T-helper 17 cell (primary cell): Measurements from ENCODE around the gene FIBCD1. TPM values are rescaled to one million over a fixed set of nuclear protein-coding genes. Genes with fewer than 3 reads are reported as not detected.

Experiments used
- ATAC-seq: fragments of 150-1000 bp; cut with Tn5 transposase; 2 replicates; pipeline ENCODE4 v1.10.0; 2021; ENCODE audit warnings: mild to moderate bottlenecking, moderate library complexity
- DNase-seq, 3 donors: peaks; one replicate each; pipeline versions ENCODE4 v3.0.0 to v3.0.0-alpha.2; 2020 to 2021
- H3K9me3 ChIP-seq: one replicate; pipeline ENCODE4 v1.7.0; 2013; ENCODE audit warnings: low read length, mild to moderate bottlenecking; ENCODE audit not compliant: control insufficient read depth, poor library complexity, severe bottlenecking
- H3K27ac Mint-ChIP-seq: one replicate; pipeline ENCODE4 v1.8.0; 2022; ENCODE audit warnings: mild to moderate bottlenecking, moderate library complexity, mixed read lengths
- H3K27me3 Mint-ChIP-seq: one replicate; pipeline ENCODE4 v1.8.0; 2022; ENCODE audit warnings: mixed read lengths
- H3K36me3 Mint-ChIP-seq: one replicate; pipeline ENCODE4 v1.8.0; 2022; ENCODE audit warnings: low read depth, mixed read lengths
- H3K4me1 Mint-ChIP-seq: one replicate; pipeline ENCODE4 v1.8.0; 2022; ENCODE audit warnings: mild to moderate bottlenecking, mixed read lengths
- H3K4me3 Mint-ChIP-seq: one replicate; pipeline ENCODE4 v1.8.0; 2022; ENCODE audit warnings: mild to moderate bottlenecking, moderate library complexity, mixed read lengths
- total RNA-seq, 4 donors: library from RNA in 2 of 4; stranded (reverse) in 2 of 4; gene quantifications; one replicate each; pipeline ENCODE4 v1.2.3 and lab custom pipeline; 2022 to 2026

FIBCD1 gene
- total RNA-seq, 2 donors from 2014 or later: not detected

DNA sequence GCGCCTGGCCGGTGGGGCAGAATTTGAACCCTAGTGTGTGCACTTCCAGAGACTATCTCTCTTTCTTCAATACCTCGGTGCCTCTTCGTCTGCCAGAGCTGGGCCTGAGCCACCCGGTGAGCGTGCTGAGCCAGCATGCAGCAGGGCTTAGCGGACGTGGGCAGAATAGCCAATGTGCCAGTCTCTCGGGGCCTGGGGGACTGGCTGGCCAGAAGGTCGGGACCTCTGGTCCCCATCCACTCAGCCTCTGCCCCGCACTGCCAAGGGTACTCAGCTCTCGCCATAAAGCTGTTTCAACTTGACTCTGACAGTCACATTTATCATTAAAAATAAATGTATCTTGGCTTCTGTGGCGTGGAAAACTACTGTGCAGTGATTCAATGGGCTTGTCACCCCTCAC, 4.2 kb upstream of the FIBCD1 start:
- peaks cover 68% of the 10 kb centered on the region for H3K27me3 Mint-ChIP-seq
- no peak overlapping the region for H3K4me3 Mint-ChIP-seq
- ATAC-seq: no peak
- peaks cover 10% of the 10 kb centered on the region for H3K4me1 Mint-ChIP-seq
- DNase-seq: no peak
- H3K27ac Mint-ChIP-seq: no peak overlapping the region
- H3K9me3 ChIP-seq: no peaks in the 10 kb centered on the region
- no peaks in the 10 kb centered on the region for H3K36me3 Mint-ChIP-seq

GRCh38 chr9:130942679-130943078, 3.6 kb upstream of the FIBCD1 start:
- Mint-ChIP-seq H3K36me3 (no peaks in the 10 kb centered on the region), H3K27me3 (peaks cover 64% of the 10 kb centered on the region), H3K4me3 (no peak overlapping the region), H3K27ac (no peak overlapping the region), H3K4me1 (peaks cover 10% of the 10 kb centered on the region)
- DNase-seq (no peak), ATAC-seq (no peak)
- H3K9me3 ChIP-seq: no peaks in the 10 kb centered on the region

DNA sequence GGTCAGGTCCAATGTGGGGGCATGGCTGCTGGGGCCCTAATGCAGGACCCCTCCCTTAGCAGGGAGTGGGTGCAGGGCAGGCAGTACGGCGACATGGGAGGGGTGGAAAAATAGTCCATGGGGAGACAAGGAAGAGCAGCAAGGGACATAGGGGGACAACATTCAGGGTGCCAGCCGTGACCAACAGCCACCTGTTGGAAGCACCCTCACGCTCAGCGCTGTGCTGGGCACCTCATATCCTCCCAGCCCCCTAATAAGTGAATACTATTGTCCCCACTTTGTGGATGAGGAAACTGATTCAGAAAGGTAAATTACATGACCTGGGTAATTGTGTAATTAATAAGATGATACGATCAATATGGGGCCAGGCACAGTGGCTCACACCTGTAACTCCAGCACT, 3.0 kb upstream of the FIBCD1 start:
- Mint-ChIP-seq H3K36me3 (no peaks in the 10 kb centered on the region), H3K27me3 (peaks cover 64% of the 10 kb centered on the region), H3K27ac (no peak overlapping the region), H3K4me3 (no peak overlapping the region), H3K4me1 (peaks cover 10% of the 10 kb centered on the region)
- no peaks in the 10 kb centered on the region for H3K9me3 ChIP-seq
- ATAC-seq (no peak), DNase-seq (no peak)

DNA sequence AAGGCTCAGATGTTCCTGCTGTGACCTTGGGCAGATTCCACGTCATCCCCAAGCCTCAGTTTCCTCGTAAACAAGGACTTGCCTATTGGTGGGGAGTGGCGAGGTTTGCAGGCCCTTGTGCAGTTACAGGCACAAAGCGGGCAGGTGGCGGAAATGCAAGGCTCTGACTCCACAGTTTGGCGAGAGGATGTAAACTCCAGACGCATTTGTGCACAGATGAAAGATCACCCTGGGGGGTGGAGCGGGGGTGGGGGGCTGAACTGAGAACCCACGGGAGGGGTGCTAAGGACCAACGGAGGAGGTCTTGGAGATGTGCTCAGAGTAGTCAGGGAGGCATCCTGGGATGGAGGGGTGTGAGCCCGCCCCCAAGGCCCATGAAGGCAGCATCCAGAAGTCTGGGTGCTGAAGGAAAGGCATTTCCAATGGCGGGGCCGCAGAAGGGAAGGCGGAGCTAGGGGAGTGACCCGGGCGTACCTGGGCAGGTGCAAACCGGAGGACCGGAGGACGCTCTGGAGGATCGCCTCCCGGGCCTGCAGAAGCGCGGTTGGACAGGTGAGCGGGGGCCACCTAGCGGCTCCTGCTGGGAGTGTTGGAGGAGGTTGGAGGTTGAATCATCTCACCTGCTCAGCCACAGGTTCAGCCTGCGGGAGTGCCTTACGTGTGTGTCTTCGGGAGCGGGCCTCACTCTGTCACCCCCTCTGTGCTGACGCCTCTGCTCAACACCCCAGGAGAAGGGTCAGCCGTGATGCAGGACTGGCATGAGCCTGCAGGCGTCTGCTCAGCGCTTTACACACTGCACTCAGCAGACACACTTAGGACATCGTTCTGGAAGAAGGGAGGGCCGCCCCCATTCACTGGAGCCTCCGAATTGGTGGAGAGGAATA, 1.9 kb upstream of the FIBCD1 start:
- H3K27ac Mint-ChIP-seq: no peak overlapping the region
- peaks cover 67% of the 10 kb centered on the region for H3K27me3 Mint-ChIP-seq
- ATAC-seq (peak; percentile 91), DNase-seq (peak; percentile 49 to 59 (median 53))
- H3K4me3 Mint-ChIP-seq: peak overlapping the region; percentile 50
- no peaks in the 10 kb centered on the region for H3K9me3 ChIP-seq
- peaks cover 13% of the 10 kb centered on the region for H3K4me1 Mint-ChIP-seq
- peaks cover 3% of the 10 kb centered on the region for H3K36me3 Mint-ChIP-seq

GRCh38 chr9:130940027-130940549, 1.0 kb upstream of the FIBCD1 start:
- peaks cover 13% of the 10 kb centered on the region for H3K4me1 Mint-ChIP-seq
- ATAC-seq: no peak
- H3K27me3 Mint-ChIP-seq: peaks cover 67% of the 10 kb centered on the region

DNA sequence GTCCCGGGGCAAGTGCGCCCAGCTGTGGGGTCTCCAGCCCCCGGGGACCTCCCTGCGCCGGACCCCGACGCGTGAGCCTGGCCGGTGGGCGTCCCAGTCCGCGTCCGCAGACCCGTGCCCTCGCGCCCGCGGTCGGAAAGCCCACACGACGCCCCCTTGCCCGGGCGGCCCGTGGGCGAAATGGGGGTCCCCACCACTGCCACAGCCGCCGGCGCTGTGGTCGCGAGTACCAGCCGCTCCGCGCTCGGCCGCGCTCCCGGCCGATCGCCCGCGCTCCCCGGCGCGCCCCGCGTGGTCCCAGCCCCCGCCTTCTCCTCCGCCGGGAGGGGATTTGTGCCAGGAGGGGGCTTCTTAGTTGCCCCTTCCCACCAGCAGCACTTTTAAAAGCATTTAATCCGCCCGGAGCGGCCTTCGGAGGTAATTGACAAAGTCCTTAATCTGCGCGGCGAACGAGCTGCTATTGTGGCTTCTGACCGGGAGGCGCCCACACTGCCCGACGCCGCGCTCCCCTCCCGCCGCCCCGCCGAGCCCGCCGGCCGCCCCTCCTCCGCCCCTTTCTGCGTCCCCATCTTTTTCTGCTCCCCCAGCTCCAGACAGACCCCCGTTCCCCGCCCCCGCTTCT, 469 bp upstream of the FIBCD1 start:
- Mint-ChIP-seq H3K27me3 (peaks cover 67% of the 10 kb centered on the region), H3K36me3 (peaks cover 3% of the 10 kb centered on the region), H3K27ac (no peak overlapping the region), H3K4me3 (peak overlapping the region; percentile 66), H3K4me1 (peaks cover 13% of the 10 kb centered on the region)
- no peaks in the 10 kb centered on the region for H3K9me3 ChIP-seq
- DNase-seq: no peak
- no peak for ATAC-seq

More at GRCh38 chr9:130940027-130940549, 1.0 kb upstream of the FIBCD1 start:
- no peaks in the 10 kb centered on the region for H3K9me3 ChIP-seq
- Mint-ChIP-seq H3K27ac (no peak overlapping the region), H3K4me3 (peak overlapping the region; percentile 66), H3K36me3 (peaks cover 3% of the 10 kb centered on the region)
- DNase-seq: no peak

DNA sequence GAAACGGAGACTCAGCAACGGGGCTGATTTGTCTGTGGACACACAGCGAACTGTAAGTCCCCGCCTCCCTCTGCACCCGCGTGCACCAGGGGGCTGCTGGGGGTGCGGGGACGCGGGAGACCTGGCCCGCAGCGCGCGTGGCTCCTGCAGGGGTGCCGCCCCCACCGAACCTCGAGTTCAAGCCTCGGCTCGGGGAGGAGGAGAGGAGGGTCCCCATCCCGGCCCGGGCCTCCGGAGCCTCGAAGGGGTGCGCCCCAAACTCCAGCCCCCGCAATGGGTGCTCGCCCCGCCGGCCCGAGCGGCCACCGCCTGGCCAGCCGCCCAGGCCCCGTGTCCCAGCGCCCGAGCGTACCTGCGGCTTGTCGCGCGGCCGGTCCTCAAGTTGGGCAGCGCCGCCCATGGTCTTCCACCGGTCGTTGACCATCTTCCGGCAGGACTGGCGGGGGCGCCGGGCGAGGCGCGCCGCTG, 829 bp downstream of the FIBCD1 start:
- H3K27me3 Mint-ChIP-seq: peaks cover 67% of the 10 kb centered on the region
- peak overlapping the region; percentile 77 for H3K4me3 Mint-ChIP-seq
- H3K27ac Mint-ChIP-seq: no peak overlapping the region
- no peak for ATAC-seq
- peaks cover 13% of the 10 kb centered on the region for H3K4me1 Mint-ChIP-seq
- no peak for DNase-seq
- no peaks in the 10 kb centered on the region for H3K9me3 ChIP-seq
- H3K36me3 Mint-ChIP-seq: peaks cover 3% of the 10 kb centered on the region

- DNase-seq: no peak
- H3K4me1 Mint-ChIP-seq: peaks cover 17% of the 10 kb centered on the region
- ATAC-seq: no peak
- H3K27me3 Mint-ChIP-seq: peaks cover 70% of the 10 kb centered on the region
- peak overlapping the region; percentile 51 for H3K27ac Mint-ChIP-seq
- H3K36me3 Mint-ChIP-seq: peaks cover 6% of the 10 kb centered on the region
- H3K9me3 ChIP-seq: no peaks in the 10 kb centered on the region
- H3K4me3 Mint-ChIP-seq: peak overlapping the region; percentile 77
Observed at GRCh38 chr9:130937146-130938076, 1.6 kb downstream of the FIBCD1 start.

GRCh38 chr9:130936285-130937117, 2.5 kb downstream of the FIBCD1 start:
- Mint-ChIP-seq H3K4me3 (no peak overlapping the region), H3K36me3 (peaks cover 6% of the 10 kb centered on the region), H3K4me1 (peaks cover 19% of the 10 kb centered on the region), H3K27ac (peak overlapping the region; percentile 51), H3K27me3 (peaks cover 70% of the 10 kb centered on the region)
- no peak for ATAC-seq
- H3K9me3 ChIP-seq: no peaks in the 10 kb centered on the region
- no peak for DNase-seq

GRCh38 chr9:130935648-130936271, 3.3 kb downstream of the FIBCD1 start:
- DNase-seq (no peak), ATAC-seq (no peak)
- Mint-ChIP-seq H3K27me3 (peaks cover 68% of the 10 kb centered on the region), H3K4me3 (no peak overlapping the region), H3K4me1 (peaks cover 14% of the 10 kb centered on the region), H3K27ac (no peak overlapping the region), H3K36me3 (peaks cover 6% of the 10 kb centered on the region)
- no peaks in the 10 kb centered on the region for H3K9me3 ChIP-seq

DNA sequence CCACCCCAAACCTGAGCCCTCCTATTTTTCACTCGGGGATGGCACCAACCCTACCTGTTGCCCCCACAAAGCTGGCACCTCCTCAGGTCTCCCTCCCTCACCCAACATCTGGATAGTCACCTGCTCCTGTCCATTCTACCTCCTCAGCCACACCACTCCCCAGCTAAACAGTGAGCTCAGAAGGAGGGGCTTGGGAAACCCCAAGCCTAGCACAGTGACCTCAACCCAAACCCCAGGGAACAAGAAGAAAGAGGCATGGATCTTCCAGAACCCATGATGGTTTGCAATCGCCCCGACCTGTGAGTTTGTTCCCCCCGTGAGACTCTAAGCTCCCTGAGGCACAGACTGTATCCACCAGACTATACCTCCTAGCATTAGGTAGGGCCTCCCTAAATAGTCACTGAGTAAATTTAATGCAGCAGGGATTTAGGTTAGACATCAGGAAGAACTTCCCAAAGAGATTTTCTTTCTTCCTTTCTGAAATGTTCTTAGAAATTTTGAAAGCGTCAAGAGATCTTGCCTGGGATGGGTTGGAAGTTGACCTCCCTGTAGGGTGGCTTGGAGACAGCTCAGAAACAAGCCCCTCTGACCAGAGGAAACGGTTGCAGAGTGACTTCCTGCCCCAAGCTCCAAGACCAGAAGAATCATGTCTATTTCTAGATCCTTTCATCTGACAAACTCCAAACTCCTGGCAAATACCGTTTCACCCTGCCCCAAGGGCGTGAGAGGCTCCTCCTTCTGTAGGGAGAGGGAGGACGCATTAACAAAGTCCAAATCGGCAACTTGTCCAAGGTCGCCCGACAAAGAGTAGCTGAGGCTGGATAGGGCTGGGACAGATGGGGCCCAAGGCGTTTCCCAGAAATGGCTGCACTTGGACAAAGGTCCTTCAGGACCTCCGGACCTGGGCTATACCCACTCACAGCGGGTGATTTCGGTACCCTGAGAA, 4.1 kb downstream of the FIBCD1 start:
- H3K9me3 ChIP-seq: no peaks in the 10 kb centered on the region
- ATAC-seq (no peak), DNase-seq (no peak)
- peaks cover 14% of the 10 kb centered on the region for H3K4me1 Mint-ChIP-seq
- H3K27ac Mint-ChIP-seq: no peak overlapping the region
- peaks cover 66% of the 10 kb centered on the region for H3K27me3 Mint-ChIP-seq
- peaks cover 6% of the 10 kb centered on the region for H3K36me3 Mint-ChIP-seq
- H3K4me3 Mint-ChIP-seq: no peak overlapping the region
